ENCODE data around the gene UPK3BL2. TPM values are rescaled to one million over a fixed set of nuclear protein-coding genes. Genes with fewer than 3 reads are reported as not detected.
"Not testable (repeated sequence)": the region's sequence is repeated elsewhere in the genome, so short reads cannot be mapped to it uniquely, and the experiment has no call there.

The UPK3BL2 gene
- total RNA-seq, 1 experiment from 2014 or later: 2.3 TPM

- in situ Hi-C loops (cut with HindIII; ENCODE audit: low pct_unique_long_range_greater_than_20kb, low sequenced_read_pairs); DNase-seq (ENCODE audit: low read depth, low spot score): not testable (repeated sequence)
These were observed 1.4 kb downstream of the UPK3BL2 start for GRCh38 chr7:102542083-102542482.

GRCh38 chr7:102540604-102541003 is 2.9 kb downstream of the UPK3BL2 start:
- DNase-seq (ENCODE audit: low read depth, low spot score); in situ Hi-C loops (cut with HindIII; ENCODE audit: low pct_unique_long_range_greater_than_20kb, low sequenced_read_pairs): not testable (repeated sequence)

GRCh38 chr7:102535062-102535615 is 8.4 kb downstream of the UPK3BL2 start:
- in situ Hi-C loops (cut with HindIII; ENCODE audit: low pct_unique_long_range_greater_than_20kb, low sequenced_read_pairs); DNase-seq (ENCODE audit: low read depth, low spot score): not testable (repeated sequence)

GRCh38 chr7:102532127-102532526 is 11.4 kb downstream of the UPK3BL2 start:
- DNase-seq (ENCODE audit: low read depth, low spot score); in situ Hi-C loops (cut with HindIII; ENCODE audit: low pct_unique_long_range_greater_than_20kb, low sequenced_read_pairs): not testable (repeated sequence)

GRCh38 chr7:102531583-102531982 is 11.9 kb downstream of the UPK3BL2 start:
- DNase-seq (ENCODE audit: low read depth, low spot score); in situ Hi-C loops (cut with HindIII; ENCODE audit: low pct_unique_long_range_greater_than_20kb, low sequenced_read_pairs): not testable (repeated sequence)

- DNase-seq (ENCODE audit: low read depth, low spot score); in situ Hi-C loops (cut with HindIII; ENCODE audit: low pct_unique_long_range_greater_than_20kb, low sequenced_read_pairs): not testable (repeated sequence)
These were observed 15.4 kb downstream of the UPK3BL2 start for GRCh38 chr7:102527822-102528793.

GRCh38 chr7:102527182-102527581 is 16.3 kb downstream of the UPK3BL2 start:
- DNase-seq (ENCODE audit: low read depth, low spot score); in situ Hi-C loops (cut with HindIII; ENCODE audit: low pct_unique_long_range_greater_than_20kb, low sequenced_read_pairs): not testable (repeated sequence)

- not testable (repeated sequence) for DNase-seq (ENCODE audit: low read depth, low spot score)
These were observed 18.7 kb downstream of the UPK3BL2 start for GRCh38 chr7:102524803-102525202.

GRCh38 chr7:102520797-102521196 is 22.7 kb downstream of the UPK3BL2 start:
- in situ Hi-C loops (cut with HindIII; ENCODE audit: low pct_unique_long_range_greater_than_20kb, low sequenced_read_pairs): not testable (repeated sequence)

More at GRCh38 chr7:102524803-102525202, 18.7 kb downstream of the UPK3BL2 start:
- in situ Hi-C loops (cut with HindIII; ENCODE audit: low pct_unique_long_range_greater_than_20kb, low sequenced_read_pairs): not testable (repeated sequence)

GRCh38 chr7:102517550-102518147 is 25.8 kb downstream of the UPK3BL2 start, which contains the start of gene RASA4B:
Gene RASA4B, minus strand, starts transcription at chr7:102517777. Its CDS starts 67 bp downstream, at chr7:102517710.
- in situ Hi-C loops (cut with HindIII; ENCODE audit: low pct_unique_long_range_greater_than_20kb, low sequenced_read_pairs): not testable (repeated sequence)
- peak; percentile 0 for DNase-seq (ENCODE audit: low read depth, low spot score)

More at GRCh38 chr7:102520797-102521196, 22.7 kb downstream of the UPK3BL2 start:
- DNase-seq (ENCODE audit: low read depth, low spot score): not testable (repeated sequence)

GRCh38 chr7:102516951-102517350 is 26.5 kb downstream of the UPK3BL2 start:
- DNase-seq (ENCODE audit: low read depth, low spot score); in situ Hi-C loops (cut with HindIII; ENCODE audit: low pct_unique_long_range_greater_than_20kb, low sequenced_read_pairs): not testable (repeated sequence)

GRCh38 chr7:102515889-102516288 is 27.6 kb downstream of the UPK3BL2 start:
- DNase-seq (ENCODE audit: low read depth, low spot score); in situ Hi-C loops (cut with HindIII; ENCODE audit: low pct_unique_long_range_greater_than_20kb, low sequenced_read_pairs): not testable (repeated sequence)

GRCh38 chr7:102514881-102515721 is 28.4 kb downstream of the UPK3BL2 start:
- in situ Hi-C loops (cut with HindIII; ENCODE audit: low pct_unique_long_range_greater_than_20kb, low sequenced_read_pairs); DNase-seq (ENCODE audit: low read depth, low spot score): not testable (repeated sequence)

GRCh38 chr7:102512642-102513221 is 30.8 kb downstream of the UPK3BL2 start:
- in situ Hi-C loops (cut with HindIII; ENCODE audit: low pct_unique_long_range_greater_than_20kb, low sequenced_read_pairs): not testable (repeated sequence)
- DNase-seq (ENCODE audit: low read depth, low spot score): peak; percentile 22

- not testable (repeated sequence) for DNase-seq (ENCODE audit: low read depth, low spot score)
These were observed 31.5 kb downstream of the UPK3BL2 start for GRCh38 chr7:102511860-102512522.

GRCh38 chr7:102510575-102510974 is 32.9 kb downstream of the UPK3BL2 start:
- in situ Hi-C loops (cut with HindIII; ENCODE audit: low pct_unique_long_range_greater_than_20kb, low sequenced_read_pairs); DNase-seq (ENCODE audit: low read depth, low spot score): not testable (repeated sequence)

More at GRCh38 chr7:102511860-102512522, 31.5 kb downstream of the UPK3BL2 start:
- in situ Hi-C loops (cut with HindIII; ENCODE audit: low pct_unique_long_range_greater_than_20kb, low sequenced_read_pairs): not testable (repeated sequence)

All from SK-MEL-5 (cell line).